CD4-positive, alpha-beta T cell (primary cell): ENCODE measurements around the gene MRPL50. TPM values are rescaled to one million over a fixed set of nuclear protein-coding genes. Genes with fewer than 3 reads are reported as not detected.

Experiments used
- ATAC-seq: fragments of 200-7000 bp; cut with Tn5 transposase; one replicate; pipeline ENCODE4 v1.10.0; 2022; ENCODE audit warnings: mild to moderate bottlenecking; ENCODE audit not compliant: poor library complexity
- CTCF ChIA-PET: fragments of 350-600 bp; sonication (Branson Sonifier 250); formaldehyde crosslinking; loops from one replicate; lab custom pipeline; 2021; ENCODE audit warnings: antibody characterized with exemption, inconsistent platforms; lab: Charles Lee
- POLR2A ChIA-PET: fragments of 350-600 bp; sonication (Branson Sonifier 250); formaldehyde crosslinking; loops from one replicate; lab custom pipeline; 2021; ENCODE audit warnings: antibody characterized with exemption, inconsistent platforms; lab: Charles Lee
- DNase-seq, 14 experiments: peaks; one replicate each; pipeline ENCODE4 v3.0.0-alpha.2; 2013 to 2020; ENCODE audit warnings: mixed read lengths in 2 of 14
- H3K27ac ChIP-seq, 2 donors: one replicate each; pipeline versions ENCODE4 v1.5.1 to v1.7.0; 2013; ENCODE audit warnings: low read length in 2 of 2, low read depth in 1 of 2, mild to moderate bottlenecking in 1 of 2
- H3K27me3 ChIP-seq, 2 experiments: 1 replicate in 1 of 2; 2 replicates in 1 of 2; pipeline versions ENCODE4 v1.6.1 to v1.7.0; 2013; ENCODE audit warnings: low read length in 2 of 2, control low read depth in 1 of 2, mild to moderate bottlenecking in 1 of 2, moderate library complexity in 1 of 2; ENCODE audit not compliant: insufficient read depth in 2 of 2, control insufficient read depth in 1 of 2
- H3K36me3 ChIP-seq: one replicate; pipeline ENCODE4 v1.6.1; 2013; ENCODE audit warnings: low read length, control low read depth; ENCODE audit not compliant: insufficient read depth
- H3K4me1 ChIP-seq: one replicate; pipeline ENCODE4 v1.6.1; 2013; ENCODE audit warnings: low read length, control low read depth; ENCODE audit not compliant: insufficient read depth
- H3K4me3 ChIP-seq: one replicate; pipeline ENCODE4 v1.5.1; 2013; ENCODE audit warnings: mild to moderate bottlenecking, low read length, moderate library complexity
- H3K9me3 ChIP-seq, 2 experiments: 1 replicate in 1 of 2; 2 replicates in 1 of 2; pipeline versions ENCODE4 v1.6.1 to v1.7.0; 2013; ENCODE audit warnings: low read length in 2 of 2, mild to moderate bottlenecking in 2 of 2, control low read depth in 1 of 2, moderate library complexity in 1 of 2; ENCODE audit not compliant: control insufficient read depth in 1 of 2, insufficient read depth in 1 of 2
- H3K27ac Mint-ChIP-seq: one replicate; pipeline ENCODE4 v1.8.0; 2020; ENCODE audit warnings: mixed read lengths
- H3K27me3 Mint-ChIP-seq: one replicate; pipeline ENCODE4 v1.8.0; 2021; ENCODE audit warnings: mixed read lengths
- H3K36me3 Mint-ChIP-seq: one replicate; pipeline ENCODE4 v1.8.0; 2021; ENCODE audit warnings: low read depth, mixed read lengths
- H3K4me1 Mint-ChIP-seq: one replicate; pipeline ENCODE4 v1.8.0; 2021; ENCODE audit warnings: low read depth, mixed read lengths
- H3K4me3 Mint-ChIP-seq: one replicate; pipeline ENCODE4 v1.8.0; 2020; ENCODE audit warnings: mild to moderate bottlenecking, mixed read lengths
- H3K9me3 Mint-ChIP-seq: one replicate; pipeline ENCODE4 v1.8.0; 2020; ENCODE audit warnings: mixed read lengths
- CTCF ChIP-seq: fragments of 200-600 bp; IDR thresholded peaks from one replicate; pipeline ENCODE4 v1.8.0; 2022; ENCODE audit warnings: antibody characterized with exemption, mild to moderate bottlenecking
- intact Hi-C, 2 experiments: fragments of 100-400 bp; cut with DNase I in 1 of 2; cut with micrococcal nuclease in 1 of 2; formaldehyde crosslinking; loops; one replicate each; pipeline versions ENCODE4 v1.15.1 to v1.9.0; 2023 to 2025; cut with DNase I, micrococcal nuclease
- total RNA-seq, 174 experiments: library from RNA in 2 of 174; stranded (reverse) in 2 of 174; gene quantifications; one replicate each; pipeline ENCODE4 v1.2.3 and lab custom pipeline; 2021 to 2026

The MRPL50 gene
- total RNA-seq, 2 experiments from 2014 or later: 5.9 to 6.1 TPM

- no peak for DNase-seq
- Mint-ChIP-seq H3K4me1 (peaks cover 7% of the 10 kb centered on the region), H3K27ac (no peak overlapping the region), H3K4me3 (no peak overlapping the region), H3K9me3 (peaks cover 2% of the 10 kb centered on the region), H3K27me3 (peaks cover 4% of the 10 kb centered on the region), H3K36me3 (peaks cover 17% of the 10 kb centered on the region)
- peaks cover under 1% of the 10 kb centered on the region for H3K36me3 ChIP-seq
- H3K27me3 ChIP-seq: no peaks in the 10 kb centered on the region
- no peaks in the 10 kb centered on the region for H3K4me1 ChIP-seq
- no peak for TF ChIP-seq CTCF
- intact Hi-C loops: no loop called here
- peaks cover 7 to 14% of the 10 kb centered on the region in 2 experiments for H3K9me3 ChIP-seq
- no peak for ATAC-seq
- CTCF ChIA-PET: no interaction called here
- POLR2A ChIA-PET: no interaction called here
- H3K4me3 ChIP-seq: no peak overlapping the region
- H3K27ac ChIP-seq: no peak overlapping the region
Observed at GRCh38 chr9:101383361-101383760, 15.1 kb downstream of the MRPL50 start.

GRCh38 chr9:101381833-101382342, 16.5 kb downstream of the MRPL50 start:
- Histone ChIP-seq H3K27me3 (no peaks in the 10 kb centered on the region), H3K9me3 (peaks cover 7 to 14% of the 10 kb centered on the region in 2 experiments), H3K4me3 (no peak overlapping the region), H3K4me1 (no peaks in the 10 kb centered on the region), H3K27ac (no peak overlapping the region), H3K36me3 (no peaks in the 10 kb centered on the region)
- intact Hi-C loops: no loop called here
- Mint-ChIP-seq H3K27ac (no peak overlapping the region), H3K4me3 (no peak overlapping the region), H3K36me3 (peaks cover 10% of the 10 kb centered on the region), H3K27me3 (peaks cover 9% of the 10 kb centered on the region), H3K4me1 (no peaks in the 10 kb centered on the region), H3K9me3 (peaks cover 2% of the 10 kb centered on the region)
- CTCF ChIA-PET: no interaction called here
- POLR2A ChIA-PET: interaction anchor here (0.6 kb wide), 1 partner anchor 154 kb away, joined by 3 read pairs; no protein-coding TSS in a partner anchor
- no peak for ATAC-seq
- DNase-seq: no peak
- TF ChIP-seq CTCF: no peak

GRCh38 chr9:101381118-101381517, 17.3 kb downstream of the MRPL50 start:
- no peak for TF ChIP-seq CTCF
- H3K4me1 ChIP-seq: no peaks in the 10 kb centered on the region
- no peak overlapping the region for H3K4me3 ChIP-seq
- no peak for ATAC-seq
- peaks cover 2% of the 10 kb centered on the region for H3K9me3 Mint-ChIP-seq
- no peaks in the 10 kb centered on the region for H3K36me3 ChIP-seq
- ChIA-PET CTCF (no interaction called here), POLR2A (interaction anchor here (0.6 kb wide), 1 partner anchor 155 kb away, joined by 3 read pairs; no protein-coding TSS in a partner anchor)
- H3K4me1 Mint-ChIP-seq: no peaks in the 10 kb centered on the region
- peaks cover 10 to 14% of the 10 kb centered on the region in 2 experiments for H3K9me3 ChIP-seq
- peaks cover 16% of the 10 kb centered on the region for H3K27me3 Mint-ChIP-seq
- no peak overlapping the region for H3K27ac Mint-ChIP-seq
- peaks cover 0 to 5% of the 10 kb centered on the region in 2 experiments for H3K27me3 ChIP-seq
- H3K27ac ChIP-seq: no peak overlapping the region
- H3K4me3 Mint-ChIP-seq: no peak overlapping the region
- intact Hi-C loops: no loop called here
- H3K36me3 Mint-ChIP-seq: peaks cover 10% of the 10 kb centered on the region
- DNase-seq: no peak
